Neural progenitor cell (in vitro differentiated cells): Measurements from ENCODE around the gene ST3GAL2. TPM values are rescaled to one million over a fixed set of nuclear protein-coding genes. Genes with fewer than 3 reads are reported as not detected.
A peak's percentile ranks its signal among the peaks of the same experiment; 100 is the strongest.

Experiments
- DNase-seq: peaks from one replicate; pipeline ENCODE4 v3.0.0-alpha.2; 2016; ENCODE audit warnings: low spot score
- H2AFZ ChIP-seq: fragments of 200-600 bp; sonication (generic); replicated peaks from 2 replicates; pipeline ENCODE4 v1.6.1; 2016; ENCODE audit warnings: antibody characterized with exemption
- H3F3A ChIP-seq: fragments of 200-600 bp; sonication (generic); 2 replicates; pipeline ENCODE4 v1.6.1; 2016; ENCODE audit warnings: antibody characterized with exemption, low read depth
- H3K27ac ChIP-seq: fragments of 200-600 bp; sonication (generic); 2 replicates; pipeline ENCODE4 v1.5.1; 2016; ENCODE audit warnings: mild to moderate bottlenecking
- H3K27me3 ChIP-seq: fragments of 200-600 bp; sonication (generic); 2 replicates; pipeline ENCODE4 v1.6.1; 2016; ENCODE audit warnings: mild to moderate bottlenecking, moderate library complexity
- H3K36me3 ChIP-seq: fragments of 200-600 bp; sonication (generic); 2 replicates; pipeline ENCODE4 v1.5.1; 2016
- H3K4me1 ChIP-seq: fragments of 200-600 bp; sonication (generic); 2 replicates; pipeline ENCODE4 v1.6.1; 2016; ENCODE audit warnings: mixed run types
- H3K4me2 ChIP-seq: fragments of 200-600 bp; sonication (generic); 2 replicates; pipeline ENCODE4 v1.6.1; 2016
- H3K4me3 ChIP-seq: fragments of 200-600 bp; sonication (generic); 2 replicates; pipeline ENCODE4 v1.5.1; 2016
- H3K79me2 ChIP-seq: fragments of 200-600 bp; sonication (generic); 2 replicates; pipeline ENCODE4 v1.6.1; 2016; ENCODE audit warnings: low read depth
- H3K9ac ChIP-seq: fragments of 200-600 bp; sonication (generic); 2 replicates; pipeline ENCODE4 v1.6.1; 2016
- H3K9me3 ChIP-seq: fragments of 200-600 bp; sonication (generic); 2 replicates; pipeline ENCODE4 v1.5.1; 2016; ENCODE audit warnings: low read depth
- H4K20me1 ChIP-seq: fragments of 200-600 bp; sonication (generic); 2 replicates; pipeline ENCODE4 v1.6.1; 2016; ENCODE audit warnings: low read depth
- H3K27ac Mint-ChIP-seq: 3 replicates; pipeline ENCODE4 v1.8.0; 2021; ENCODE audit warnings: mixed read lengths
- H3K27me3 Mint-ChIP-seq: 2 replicates; pipeline ENCODE4 v1.8.0; 2022; ENCODE audit warnings: low read depth, mild to moderate bottlenecking, inconsistent platforms, moderate library complexity, mixed read lengths; ENCODE audit not compliant: insufficient read depth
- H3K36me3 Mint-ChIP-seq: 3 replicates; pipeline ENCODE4 v1.8.0; 2021; ENCODE audit warnings: mixed read lengths
- H3K4me1 Mint-ChIP-seq: 3 replicates; pipeline ENCODE4 v1.8.0; 2021; ENCODE audit warnings: mixed read lengths
- H3K4me3 Mint-ChIP-seq: 3 replicates; pipeline ENCODE4 v1.8.0; 2021; ENCODE audit warnings: mild to moderate bottlenecking, moderate library complexity, mixed read lengths
- H3K9me3 Mint-ChIP-seq: 3 replicates; pipeline ENCODE4 v1.8.0; 2020; ENCODE audit warnings: mixed read lengths
- EZH2 ChIP-seq: fragments of 200-600 bp; sonication (generic); IDR thresholded peaks from 2 replicates; pipeline ENCODE4 v1.6.1; 2017; ENCODE audit warnings: antibody characterized with exemption, mild to moderate bottlenecking, moderate library complexity
- EZH2phosphoT487 ChIP-seq: fragments of 200-600 bp; sonication (generic); IDR thresholded peaks from 2 replicates; pipeline ENCODE4 v1.6.1; 2017; ENCODE audit warnings: antibody characterized with exemption
- total RNA-seq: library from RNA; depleted of rRNA; stranded (reverse); fragments of >200 nt; gene quantifications from 2 replicates; pipeline ENCODE4 v1.2.3, GENCODE V29; 2015; ENCODE audit warnings: low replicate concordance
- TF ChIP-seq, protein P1 (sequence below): fragments of 200-600 bp; sonication (generic); IDR thresholded peaks from 2 replicates; pipeline ENCODE4 v1.5.1; 2017; ENCODE audit warnings: antibody characterized with exemption, mild to moderate bottlenecking

Gene ST3GAL2
- total RNA-seq, 1 donor from 2014 or later = 11.6 TPM

DNA sequence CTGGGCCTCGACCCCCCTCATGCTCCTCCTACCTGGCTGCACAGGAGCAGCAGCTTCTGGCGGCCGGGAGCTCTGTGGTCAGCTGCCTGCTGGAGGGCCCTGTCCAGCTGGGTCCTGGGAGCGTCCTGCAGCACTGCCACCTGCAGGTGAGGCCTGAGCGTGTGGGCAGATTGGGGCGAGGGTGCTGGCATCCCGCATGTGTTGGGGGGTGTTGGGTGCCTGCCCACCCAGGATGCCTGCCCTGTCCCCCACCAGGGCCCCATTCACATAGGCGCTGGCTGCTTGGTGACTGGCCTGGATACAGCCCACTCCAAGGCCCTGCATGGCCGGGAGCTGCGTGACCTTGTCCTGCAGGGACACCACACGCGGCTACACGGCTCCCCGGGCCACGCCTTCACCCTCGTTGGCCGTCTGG, 32.0 kb upstream of the ST3GAL2 start:
- DNase-seq = peak; percentile 81
- TF ChIP-seq EZH2phosphoT487 = no peak
- TF ChIP-seq, protein P1, sequence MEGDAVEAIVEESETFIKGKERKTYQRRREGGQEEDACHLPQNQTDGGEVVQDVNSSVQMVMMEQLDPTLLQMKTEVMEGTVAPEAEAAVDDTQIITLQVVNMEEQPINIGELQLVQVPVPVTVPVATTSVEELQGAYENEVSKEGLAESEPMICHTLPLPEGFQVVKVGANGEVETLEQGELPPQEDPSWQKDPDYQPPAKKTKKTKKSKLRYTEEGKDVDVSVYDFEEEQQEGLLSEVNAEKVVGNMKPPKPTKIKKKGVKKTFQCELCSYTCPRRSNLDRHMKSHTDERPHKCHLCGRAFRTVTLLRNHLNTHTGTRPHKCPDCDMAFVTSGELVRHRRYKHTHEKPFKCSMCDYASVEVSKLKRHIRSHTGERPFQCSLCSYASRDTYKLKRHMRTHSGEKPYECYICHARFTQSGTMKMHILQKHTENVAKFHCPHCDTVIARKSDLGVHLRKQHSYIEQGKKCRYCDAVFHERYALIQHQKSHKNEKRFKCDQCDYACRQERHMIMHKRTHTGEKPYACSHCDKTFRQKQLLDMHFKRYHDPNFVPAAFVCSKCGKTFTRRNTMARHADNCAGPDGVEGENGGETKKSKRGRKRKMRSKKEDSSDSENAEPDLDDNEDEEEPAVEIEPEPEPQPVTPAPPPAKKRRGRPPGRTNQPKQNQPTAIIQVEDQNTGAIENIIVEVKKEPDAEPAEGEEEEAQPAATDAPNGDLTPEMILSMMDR = peak; percentile 64
- Mint-ChIP-seq H3K9me3 (no peaks in the 10 kb centered on the region), H3K36me3 (no peaks in the 10 kb centered on the region), H3K27me3 (peaks cover 2% of the 10 kb centered on the region), H3K4me3 (no peak overlapping the region), H3K27ac (no peak overlapping the region), H3K4me1 (peaks cover 6% of the 10 kb centered on the region)
- Histone ChIP-seq H3K27ac (no peak overlapping the region), H3K4me3 (no peak overlapping the region), H3K27me3 (no peaks in the 10 kb centered on the region), H3K36me3 (no peaks in the 10 kb centered on the region), H3K79me2 (no peaks in the 10 kb centered on the region), H3F3A (no peaks in the 10 kb centered on the region), H2AFZ (no peak overlapping the region), H3K4me2 (no peak overlapping the region), H3K4me1 (no peaks in the 10 kb centered on the region), H4K20me1 (no peaks in the 10 kb centered on the region), H3K9me3 (no peaks in the 10 kb centered on the region), H3K9ac (no peak overlapping the region)

DNA sequence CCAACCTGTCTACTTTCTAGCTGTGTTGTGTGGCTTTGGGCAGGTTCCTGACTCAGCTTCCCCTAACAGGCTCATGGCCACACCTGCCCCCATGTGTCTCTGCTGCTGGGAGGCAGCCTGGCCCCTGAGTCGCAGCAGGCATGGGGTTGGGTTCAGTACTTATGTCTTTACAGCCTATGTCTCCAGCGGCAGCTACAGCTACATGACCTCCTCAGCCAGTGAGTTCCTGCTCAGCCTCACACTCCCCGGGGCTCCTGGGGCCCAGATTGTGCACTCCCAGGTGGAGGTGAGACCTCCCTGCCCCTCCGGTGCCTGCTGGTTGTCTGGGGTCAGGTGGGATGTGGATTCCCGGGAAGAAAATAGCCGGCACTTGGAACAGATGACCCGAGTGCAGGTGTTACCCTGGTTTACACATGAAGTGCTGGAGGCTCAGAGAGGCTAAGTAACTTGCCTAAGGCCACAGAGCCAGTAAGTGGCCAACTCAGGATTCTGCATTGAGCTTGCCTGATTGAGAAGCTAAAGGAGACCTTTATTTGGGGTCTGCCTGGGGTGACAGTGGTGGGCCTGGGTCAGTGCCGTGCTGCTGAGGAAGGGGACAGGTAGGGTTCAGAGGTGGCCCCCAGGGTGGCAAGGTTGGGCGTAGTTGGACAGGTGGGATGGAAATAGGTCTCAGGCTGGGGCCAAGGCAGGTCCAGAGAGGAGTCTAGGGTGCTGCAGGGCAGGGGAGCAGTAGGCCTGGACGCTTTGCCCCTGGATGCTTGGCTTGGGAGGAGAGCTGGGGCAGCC, 31.4 kb upstream of the ST3GAL2 start:
- peak overlapping the region; percentile 50 for H3K27ac Mint-ChIP-seq
- H3K36me3 ChIP-seq = no peaks in the 10 kb centered on the region
- no peaks in the 10 kb centered on the region for H4K20me1 ChIP-seq
- H3K27ac ChIP-seq = no peak overlapping the region
- H3K27me3 ChIP-seq = no peaks in the 10 kb centered on the region
- peaks cover 6% of the 10 kb centered on the region for H3K4me1 Mint-ChIP-seq
- H3K4me3 ChIP-seq = no peak overlapping the region
- H3K4me3 Mint-ChIP-seq = peak overlapping the region; percentile 14
- no peaks in the 10 kb centered on the region for H3F3A ChIP-seq
- no peaks in the 10 kb centered on the region for H3K9me3 Mint-ChIP-seq
- no peak for TF ChIP-seq EZH2phosphoT487
- TF ChIP-seq, protein P1 = no peak
- TF ChIP-seq EZH2 = no peak
- H3K4me1 ChIP-seq = no peaks in the 10 kb centered on the region
- no peak overlapping the region for H3K4me2 ChIP-seq
- H3K36me3 Mint-ChIP-seq = no peaks in the 10 kb centered on the region
- no peak for DNase-seq
- no peak overlapping the region for H2AFZ ChIP-seq
- H3K79me2 ChIP-seq = no peaks in the 10 kb centered on the region
- H3K9ac ChIP-seq = no peak overlapping the region
- peaks cover 2% of the 10 kb centered on the region for H3K27me3 Mint-ChIP-seq
- H3K9me3 ChIP-seq = no peaks in the 10 kb centered on the region

DNA sequence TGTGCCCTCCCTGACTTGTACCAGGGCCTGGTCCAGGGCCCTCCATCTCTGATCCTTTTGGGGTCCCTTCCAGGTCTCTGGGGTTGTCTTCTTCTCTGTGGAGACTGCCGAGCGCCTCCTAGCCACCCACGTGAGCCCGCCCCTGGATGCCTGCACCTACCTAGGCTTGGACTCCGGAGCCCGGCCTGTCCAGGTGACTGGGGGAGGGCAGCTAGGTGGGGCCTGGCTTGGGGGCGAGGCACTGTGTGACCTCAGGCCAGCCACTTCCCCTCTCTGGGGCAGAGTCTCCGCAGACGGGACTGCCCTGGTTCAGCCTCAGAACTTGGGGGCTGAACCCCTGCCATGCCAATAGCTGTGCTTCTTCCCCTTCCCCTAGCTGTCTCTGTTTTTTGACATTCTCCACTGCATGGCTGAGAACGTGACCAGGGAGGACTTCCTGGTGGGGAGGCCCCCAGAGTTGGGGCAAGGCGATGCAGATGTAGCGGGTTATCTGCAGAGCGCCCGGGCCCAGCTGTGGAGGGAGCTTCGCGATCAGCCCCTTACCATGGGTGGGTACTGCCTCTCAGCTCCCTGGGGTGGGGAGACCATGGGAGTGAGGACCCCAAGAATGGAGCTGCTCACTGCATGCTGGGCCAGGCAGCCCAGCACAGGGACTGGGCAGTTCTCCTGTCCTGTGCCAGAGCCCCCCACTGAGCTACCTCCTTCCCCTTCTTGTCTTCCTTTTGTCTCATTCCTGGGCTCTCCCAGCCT, 30.1 kb upstream of the ST3GAL2 start:
- no peak for TF ChIP-seq EZH2
- TF ChIP-seq, protein P1 = no peak
- Histone ChIP-seq H3K4me3 (no peak overlapping the region), H3K9me3 (no peaks in the 10 kb centered on the region), H3K9ac (no peak overlapping the region), H3K4me2 (no peak overlapping the region), H3K27me3 (no peaks in the 10 kb centered on the region), H2AFZ (no peak overlapping the region), H3K27ac (no peak overlapping the region), H3F3A (no peaks in the 10 kb centered on the region), H3K79me2 (no peaks in the 10 kb centered on the region), H3K36me3 (no peaks in the 10 kb centered on the region), H3K4me1 (no peaks in the 10 kb centered on the region), H4K20me1 (no peaks in the 10 kb centered on the region)
- DNase-seq = peak; percentile 36
- Mint-ChIP-seq H3K27me3 (peaks cover 3% of the 10 kb centered on the region), H3K4me3 (no peak overlapping the region), H3K36me3 (no peaks in the 10 kb centered on the region), H3K9me3 (no peaks in the 10 kb centered on the region), H3K27ac (no peak overlapping the region), H3K4me1 (peaks cover 6% of the 10 kb centered on the region)
